Cardiac fibroblast (primary cell): ENCODE results near the gene DNAJB6.

Experiments used
- DNase-seq, 2 donors: peaks; one replicate each; pipeline versions ENCODE4 v3.0.0 to v3.0.0-alpha.2; 2010; ENCODE audit warnings: low read depth in 2 of 2
- H3K4me3 ChIP-seq, 2 donors: replicated peaks in 1 of 2; 1 replicate in 1 of 2; 2 replicates in 1 of 2; pipeline ENCODE4 v1.5.1; 2011; ENCODE audit warnings: low read depth in 2 of 2, low read length in 2 of 2, mild to moderate bottlenecking in 2 of 2, moderate library complexity in 1 of 2
- TF ChIP-seq, protein P1 (sequence below): IDR thresholded peaks from one replicate; pipeline ENCODE4 v1.5.1; 2011; ENCODE audit warnings: low read depth, mild to moderate bottlenecking, low read length, inconsistent platforms

Gene DNAJB6

DNA sequence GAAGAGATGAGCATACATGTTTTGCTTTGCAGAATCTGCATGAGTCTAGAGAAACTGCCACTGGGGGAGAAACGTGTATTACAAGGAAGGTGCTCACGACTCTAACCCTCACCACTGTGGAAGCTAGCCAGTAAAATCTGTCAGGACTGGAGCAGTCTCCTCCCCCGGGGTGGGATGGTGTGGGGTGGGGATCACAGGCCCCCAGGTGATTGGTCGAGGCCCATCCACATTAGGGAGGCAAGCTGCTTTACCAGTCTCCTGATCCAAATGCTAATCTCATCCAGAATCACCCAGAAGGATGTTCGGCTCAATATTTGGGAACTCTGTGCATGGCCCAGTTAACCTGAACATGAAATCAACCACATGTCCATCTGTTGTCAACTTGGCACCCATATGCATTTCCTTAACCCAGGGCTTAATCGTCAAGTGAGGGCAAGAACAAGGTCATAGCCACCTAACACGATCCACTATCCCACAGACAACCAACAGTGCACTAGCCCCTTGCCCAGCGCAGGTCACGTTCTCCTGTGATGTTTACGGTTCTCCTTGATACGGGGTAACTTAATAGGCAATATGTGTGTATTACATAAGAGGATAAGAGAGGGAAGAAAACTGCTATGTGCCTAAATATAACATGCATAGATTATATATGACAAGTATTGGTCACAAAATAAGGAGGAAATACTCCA is 40.8 kb downstream of the DNAJB6 start:
- TF ChIP-seq, protein P1, sequence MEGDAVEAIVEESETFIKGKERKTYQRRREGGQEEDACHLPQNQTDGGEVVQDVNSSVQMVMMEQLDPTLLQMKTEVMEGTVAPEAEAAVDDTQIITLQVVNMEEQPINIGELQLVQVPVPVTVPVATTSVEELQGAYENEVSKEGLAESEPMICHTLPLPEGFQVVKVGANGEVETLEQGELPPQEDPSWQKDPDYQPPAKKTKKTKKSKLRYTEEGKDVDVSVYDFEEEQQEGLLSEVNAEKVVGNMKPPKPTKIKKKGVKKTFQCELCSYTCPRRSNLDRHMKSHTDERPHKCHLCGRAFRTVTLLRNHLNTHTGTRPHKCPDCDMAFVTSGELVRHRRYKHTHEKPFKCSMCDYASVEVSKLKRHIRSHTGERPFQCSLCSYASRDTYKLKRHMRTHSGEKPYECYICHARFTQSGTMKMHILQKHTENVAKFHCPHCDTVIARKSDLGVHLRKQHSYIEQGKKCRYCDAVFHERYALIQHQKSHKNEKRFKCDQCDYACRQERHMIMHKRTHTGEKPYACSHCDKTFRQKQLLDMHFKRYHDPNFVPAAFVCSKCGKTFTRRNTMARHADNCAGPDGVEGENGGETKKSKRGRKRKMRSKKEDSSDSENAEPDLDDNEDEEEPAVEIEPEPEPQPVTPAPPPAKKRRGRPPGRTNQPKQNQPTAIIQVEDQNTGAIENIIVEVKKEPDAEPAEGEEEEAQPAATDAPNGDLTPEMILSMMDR, result no peak
- DNase-seq, result no peak
- H3K4me3 ChIP-seq, result no peak overlapping the region

DNA sequence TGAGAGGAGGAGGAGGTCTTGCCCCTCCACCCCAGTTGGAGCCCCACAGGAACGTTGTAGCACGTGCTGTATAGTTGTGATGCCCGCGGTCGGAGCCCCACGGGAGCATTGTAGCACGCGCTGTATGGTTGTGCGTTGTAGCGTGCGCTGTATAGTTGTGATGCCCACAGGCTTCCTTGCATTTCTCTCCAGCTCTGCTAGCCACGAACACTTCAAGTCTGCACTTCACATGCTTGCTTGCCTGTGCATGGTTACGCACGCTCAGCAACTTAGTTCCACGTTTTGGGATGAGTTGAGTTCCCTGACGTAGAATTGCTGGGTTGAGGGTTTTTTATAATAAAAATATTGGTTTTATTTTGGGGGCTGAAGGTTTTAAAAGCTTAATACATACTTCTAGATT is 41.6 kb downstream of the DNAJB6 start:
- TF ChIP-seq, protein P1, result no peak
- DNase-seq, result no peak
- H3K4me3 ChIP-seq, result no peak overlapping the region

DNA sequence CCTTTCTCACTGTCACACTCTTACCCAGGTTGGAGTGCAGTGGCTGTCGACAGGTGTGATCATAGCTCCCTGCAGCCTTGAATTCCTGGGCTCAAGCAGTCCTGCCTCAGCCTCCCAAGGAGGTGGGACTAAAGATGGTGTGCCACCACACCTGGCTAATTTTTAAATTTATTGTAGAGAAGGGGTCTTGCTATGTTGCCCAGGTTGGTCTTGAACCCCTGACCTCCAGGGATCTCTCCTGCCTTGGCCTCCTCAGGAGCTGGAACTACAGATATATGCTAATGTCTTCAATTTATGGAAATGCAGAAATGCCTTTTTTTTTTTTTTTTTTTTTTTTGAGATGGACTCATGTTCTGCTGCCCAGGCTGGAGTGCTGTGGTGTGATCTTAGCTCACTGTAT is 42.7 kb downstream of the DNAJB6 start:
- TF ChIP-seq, protein P1, result no peak
- no peak overlapping the region for H3K4me3 ChIP-seq
- no peak for DNase-seq

DNA sequence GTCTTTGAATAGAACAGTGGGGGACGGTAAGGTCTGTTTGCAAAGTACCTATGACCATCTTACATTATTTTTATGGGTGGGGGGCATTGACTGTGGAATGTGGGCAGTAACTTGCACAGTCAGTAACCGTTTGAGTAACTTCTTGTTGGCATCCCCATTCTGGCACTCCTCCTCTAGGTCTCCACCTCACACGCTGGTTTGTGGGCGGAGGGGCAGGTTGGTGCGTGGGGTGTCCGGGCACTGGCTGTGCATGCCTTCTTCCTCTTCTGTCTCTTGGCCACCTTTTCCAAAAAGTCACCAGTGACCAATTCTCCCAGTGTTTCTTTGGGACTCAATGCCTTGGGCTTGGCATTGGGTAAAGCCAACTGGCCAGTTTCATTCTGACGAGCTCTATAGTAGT is 43.6 kb downstream of the DNAJB6 start:
- DNase-seq, result no peak
- no peak overlapping the region for H3K4me3 ChIP-seq
- TF ChIP-seq, protein P1, result no peak

DNA sequence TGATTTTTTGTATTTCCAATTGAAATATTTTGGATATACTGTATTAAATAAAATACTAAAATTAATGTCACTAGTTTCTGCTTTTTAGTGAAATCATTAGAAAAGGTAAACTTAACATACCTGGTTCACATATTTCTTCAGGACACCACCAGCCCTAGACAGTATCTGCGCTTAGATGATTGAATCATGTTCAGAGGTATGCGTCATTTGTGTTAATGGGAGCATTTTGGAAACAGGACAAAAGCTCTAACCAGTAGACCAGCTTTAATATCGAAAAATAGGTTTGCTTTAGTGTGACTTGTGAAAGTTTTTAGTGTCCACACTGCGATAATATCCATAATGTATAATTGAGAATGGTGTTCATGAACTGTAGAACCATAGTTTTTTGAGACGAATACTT is 47.1 kb downstream of the DNAJB6 start:
- TF ChIP-seq, protein P1, result no peak
- H3K4me3 ChIP-seq, result no peak overlapping the region
- DNase-seq, result no peak

DNA sequence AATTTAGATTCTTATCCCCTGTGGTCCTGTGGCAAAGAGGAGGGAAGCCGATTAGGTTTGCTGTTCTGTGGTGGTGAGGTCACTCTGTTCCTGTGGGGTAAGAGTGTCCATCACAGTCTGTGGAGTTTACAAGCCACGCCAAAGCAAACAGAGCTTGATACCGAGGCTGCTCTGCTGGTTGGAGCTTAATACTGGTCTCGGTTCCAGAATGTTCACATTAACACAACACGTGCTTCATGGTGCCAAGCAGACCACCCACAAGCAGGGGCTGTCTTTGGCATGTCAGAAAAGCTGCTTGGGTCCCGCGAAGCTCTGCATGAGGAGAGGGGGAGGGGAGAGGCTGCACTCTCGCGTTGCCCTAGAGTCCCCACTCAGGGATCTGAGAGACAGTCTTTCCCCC is 47.5 kb downstream of the DNAJB6 start:
- TF ChIP-seq, protein P1, result no peak
- DNase-seq, result peak; percentile 22 to 29
- H3K4me3 ChIP-seq, result no peak overlapping the region
